ENCODE data around the gene EYS. TPM values are rescaled to one million over a fixed set of nuclear protein-coding genes. Genes with fewer than 3 reads are reported as not detected.

The EYS gene
- total and polyA plus RNA-seq, 2 of the 8 experiments (the other 6 are each of a cell fraction or from before 2014, with no cell fraction given): 0.05 to 0.13 TPM

GRCh38 chr6:64895945-64896344 lies 811.1 kb downstream of the EYS start:
- Histone ChIP-seq H3K27ac (ENCODE audit: low read depth, low read length) (no peak overlapping the region), H3K4me2 (ENCODE audit: insufficient read depth in 1 of 2, low read depth in 2 of 2, low read length in 2 of 2) (no peak overlapping the region), H2BK15ac (ENCODE audit: low read length) (no peak overlapping the region), H4K5ac (ENCODE audit: insufficient read length, low read depth, low read length) (no peak overlapping the region), H3K56ac (replicated peaks; ENCODE audit: insufficient read length, low read depth, low read length) (no peak overlapping the region), H3K18ac (ENCODE audit: extremely low read depth, low read length) (no peak overlapping the region), H4K91ac (replicated peaks; ENCODE audit: insufficient read length, low read length) (no peak overlapping the region), H3K79me1 (ENCODE audit: low read depth, low read length) (no peaks in the 10 kb centered on the region), H2BK120ac (replicated peaks; ENCODE audit: low read depth, low read length) (no peak overlapping the region), H2BK12ac (ENCODE audit: low read depth, low read length) (no peak overlapping the region), H4K8ac (ENCODE audit: extremely low read depth, insufficient read depth, low read length) (peak overlapping the region; percentile 28), H3K4ac (replicated peaks; ENCODE audit: insufficient read length, low read depth, low read length) (no peak overlapping the region), H4K20me1 (replicated peaks in 1 of 2; ENCODE audit: control insufficient read depth in 1 of 2, insufficient read depth in 2 of 2, low read length in 2 of 2) (no peaks in the 10 kb centered on the region), H3K9ac (replicated peaks in 1 of 4; ENCODE audit: extremely low read depth in 1 of 4, low read depth in 3 of 4, low read length in 3 of 4) (no peak overlapping the region), H3K79me2 (ENCODE audit: control insufficient read depth in 1 of 2, insufficient read depth in 2 of 2, low read length in 2 of 2) (no peaks in the 10 kb centered on the region), H2AFZ (ENCODE audit: low read length) (no peak overlapping the region), H3K23me2 (ENCODE audit: low read depth, low read length) (no peaks in the 10 kb centered on the region), H2BK5ac (ENCODE audit: low read depth, low read length) (no peak overlapping the region), H3K9me3 (ENCODE audit: insufficient read depth in 2 of 2, low read depth in 1 of 2, low read length in 1 of 2) (no peaks in the 10 kb centered on the region), H3K27me3 (replicated peaks in 1 of 4; ENCODE audit: control insufficient read depth in 3 of 4, extremely low read depth in 1 of 4, insufficient read depth in 3 of 4, low read length in 3 of 4) (no peaks in the 10 kb centered on the region), H3K4me1 (replicated peaks in 1 of 4; ENCODE audit: control insufficient read depth in 3 of 4, insufficient read depth in 4 of 4, low read length in 3 of 4) (peaks cover 0 to 13% (median 1%) of the 10 kb centered on the region in 4 experiments; a peak in 2 of 7 replicates), H3K14ac (ENCODE audit: insufficient read length) (no peak overlapping the region), H3K4me3 (ENCODE audit: extremely low read depth in 1 of 4, insufficient read depth in 2 of 4, low read depth in 3 of 4, low read length in 4 of 4) (no peak overlapping the region), H2AK5ac (ENCODE audit: low read depth, low read length) (no peak overlapping the region), H3K36me3 (ENCODE audit: control insufficient read depth in 2 of 4, insufficient read depth in 4 of 4, low read length in 3 of 4) (no peaks in the 10 kb centered on the region), H3K23ac (ENCODE audit: insufficient read length) (no peak overlapping the region), H2BK20ac (ENCODE audit: low read length) (no peak overlapping the region)
- CTCF ChIA-PET (ENCODE audit: partially characterized antibody): no interaction called here
- TF ChIP-seq MAFK (IDR thresholded peaks at IDR 0.05; ENCODE audit: low read depth, low read length) (peak; percentile 96), ATF3 (IDR thresholded peaks at IDR 0.05; ENCODE audit: insufficient read depth, low read depth, low read length) (no peak)
- FAIRE-seq (no peak), DNase-seq (ENCODE audit: low read depth in 1 of 2, low spot score in 2 of 2) (no peak)
- WGBS, 2 experiments (ENCODE audit: extremely low coverage in 1 of 2, insufficient coverage in 1 of 2, insufficient read length in 1 of 2, insufficient replicate concordance in 2 of 2, low coverage in 1 of 2, low lambda C conversion rate in 2 of 2, missing lambda C conversion rate in 1 of 2): 82% methylated on average over 3 of the region's 3 CpGs; no CpG with 5 or more reads in 1 of the 2 experiments
- POLR2A ChIA-PET (ENCODE audit: partially characterized antibody): no interaction called here

Measured in H1 (cell line).